Neural crest cell (in vitro differentiated cells): ENCODE data around the gene RABL3. TPM values are rescaled to one million over a fixed set of nuclear protein-coding genes. Genes with fewer than 3 reads are reported as not detected.
A peak's percentile ranks its signal among the peaks of the same experiment; 100 is the strongest.

Source experiments
- DNase-seq: peaks from one replicate; pipeline ENCODE4 v3.0.0; 2021; ENCODE audit warnings: low read depth, mixed read lengths, low spot score
- H3K27ac Mint-ChIP-seq: one replicate; pipeline ENCODE4 v1.8.0; 2021; ENCODE audit warnings: mild to moderate bottlenecking, mixed read lengths; ENCODE audit not compliant: unreplicated experiment
- H3K27me3 Mint-ChIP-seq: 2 replicates; pipeline ENCODE4 v1.8.0; 2021; ENCODE audit warnings: low read depth, mild to moderate bottlenecking, mixed read lengths
- H3K36me3 Mint-ChIP-seq: 2 replicates; pipeline ENCODE4 v1.8.0; 2021; ENCODE audit warnings: low read depth, mild to moderate bottlenecking, mixed read lengths
- H3K4me1 Mint-ChIP-seq: 2 replicates; pipeline ENCODE4 v1.8.0; 2021; ENCODE audit warnings: mixed read lengths
- H3K4me3 Mint-ChIP-seq: one replicate; pipeline ENCODE4 v1.8.0; 2021; ENCODE audit warnings: mild to moderate bottlenecking, mixed read lengths
- H3K9me3 Mint-ChIP-seq: 2 replicates; pipeline ENCODE4 v1.8.0; 2021; ENCODE audit warnings: mixed read lengths
- CTCF ChIP-seq: fragments of 200-600 bp; sonication (generic); conservative IDR thresholded peaks from 2 replicates; pipeline ENCODE4 v1.5.0; 2021; ENCODE audit warnings: antibody characterized with exemption, mild to moderate bottlenecking
- total RNA-seq: library from RNA; stranded (reverse); gene quantifications from 2 replicates; pipeline ENCODE4 v1.2.1, GENCODE V29; 2021

The RABL3 gene
- total RNA-seq, 1 donor from 2014 or later = 16.5 TPM

- Mint-ChIP-seq H3K27ac (no peak overlapping the region), H3K27me3 (no peaks in the 10 kb centered on the region), H3K9me3 (no peaks in the 10 kb centered on the region), H3K4me3 (no peak overlapping the region), H3K4me1 (no peaks in the 10 kb centered on the region), H3K36me3 (peaks cover 11% of the 10 kb centered on the region)
- no peak for DNase-seq
- TF ChIP-seq CTCF = no peak
These were observed 33.1 kb upstream of the RABL3 start for GRCh38 chr3:120775411-120775810.

- Mint-ChIP-seq H3K4me3 (no peak overlapping the region), H3K4me1 (no peaks in the 10 kb centered on the region), H3K9me3 (no peaks in the 10 kb centered on the region), H3K36me3 (peaks cover 7% of the 10 kb centered on the region), H3K27me3 (no peaks in the 10 kb centered on the region), H3K27ac (no peak overlapping the region)
- no peak for TF ChIP-seq CTCF
- no peak for DNase-seq
These were observed 31.6 kb upstream of the RABL3 start for GRCh38 chr3:120773932-120774331.

GRCh38 chr3:120772081-120772480 lies 29.8 kb upstream of the RABL3 start:
- Mint-ChIP-seq H3K36me3 (peaks cover 6% of the 10 kb centered on the region), H3K27ac (no peak overlapping the region), H3K27me3 (no peaks in the 10 kb centered on the region), H3K4me3 (no peak overlapping the region), H3K9me3 (no peaks in the 10 kb centered on the region), H3K4me1 (no peaks in the 10 kb centered on the region)
- no peak for TF ChIP-seq CTCF
- no peak for DNase-seq

- Mint-ChIP-seq H3K27me3 (no peaks in the 10 kb centered on the region), H3K36me3 (peaks cover 3% of the 10 kb centered on the region), H3K27ac (no peak overlapping the region), H3K4me3 (no peak overlapping the region), H3K9me3 (no peaks in the 10 kb centered on the region), H3K4me1 (peaks cover 5% of the 10 kb centered on the region)
- no peak for DNase-seq
- TF ChIP-seq CTCF = no peak
These were observed 28.6 kb upstream of the RABL3 start for GRCh38 chr3:120770891-120771290.

GRCh38 chr3:120769436-120769835 lies 27.1 kb upstream of the RABL3 start:
- peaks cover 5% of the 10 kb centered on the region for H3K4me1 Mint-ChIP-seq
- TF ChIP-seq CTCF = no peak
- no peak for DNase-seq
- H3K9me3 Mint-ChIP-seq = no peaks in the 10 kb centered on the region
- no peaks in the 10 kb centered on the region for H3K27me3 Mint-ChIP-seq
- peaks cover 3% of the 10 kb centered on the region for H3K36me3 Mint-ChIP-seq
- no peak overlapping the region for H3K4me3 Mint-ChIP-seq
- H3K27ac Mint-ChIP-seq = peak overlapping the region; percentile 5

- no peak for DNase-seq
- Mint-ChIP-seq H3K9me3 (no peaks in the 10 kb centered on the region), H3K27ac (no peak overlapping the region), H3K4me3 (no peak overlapping the region), H3K4me1 (peaks cover 14% of the 10 kb centered on the region), H3K27me3 (no peaks in the 10 kb centered on the region), H3K36me3 (no peaks in the 10 kb centered on the region)
- no peak for TF ChIP-seq CTCF
These were observed 24.8 kb upstream of the RABL3 start for GRCh38 chr3:120767106-120767505.
